ENCODE measurements around the gene CDK5R2. TPM values are rescaled to one million over a fixed set of nuclear protein-coding genes. Genes with fewer than 3 reads are reported as not detected.

Gene CDK5R2
- total and polyA plus RNA-seq, 2 of the 13 experiments (the other 11 are each of a cell fraction or from before 2014, with no cell fraction given): not detected

DNA sequence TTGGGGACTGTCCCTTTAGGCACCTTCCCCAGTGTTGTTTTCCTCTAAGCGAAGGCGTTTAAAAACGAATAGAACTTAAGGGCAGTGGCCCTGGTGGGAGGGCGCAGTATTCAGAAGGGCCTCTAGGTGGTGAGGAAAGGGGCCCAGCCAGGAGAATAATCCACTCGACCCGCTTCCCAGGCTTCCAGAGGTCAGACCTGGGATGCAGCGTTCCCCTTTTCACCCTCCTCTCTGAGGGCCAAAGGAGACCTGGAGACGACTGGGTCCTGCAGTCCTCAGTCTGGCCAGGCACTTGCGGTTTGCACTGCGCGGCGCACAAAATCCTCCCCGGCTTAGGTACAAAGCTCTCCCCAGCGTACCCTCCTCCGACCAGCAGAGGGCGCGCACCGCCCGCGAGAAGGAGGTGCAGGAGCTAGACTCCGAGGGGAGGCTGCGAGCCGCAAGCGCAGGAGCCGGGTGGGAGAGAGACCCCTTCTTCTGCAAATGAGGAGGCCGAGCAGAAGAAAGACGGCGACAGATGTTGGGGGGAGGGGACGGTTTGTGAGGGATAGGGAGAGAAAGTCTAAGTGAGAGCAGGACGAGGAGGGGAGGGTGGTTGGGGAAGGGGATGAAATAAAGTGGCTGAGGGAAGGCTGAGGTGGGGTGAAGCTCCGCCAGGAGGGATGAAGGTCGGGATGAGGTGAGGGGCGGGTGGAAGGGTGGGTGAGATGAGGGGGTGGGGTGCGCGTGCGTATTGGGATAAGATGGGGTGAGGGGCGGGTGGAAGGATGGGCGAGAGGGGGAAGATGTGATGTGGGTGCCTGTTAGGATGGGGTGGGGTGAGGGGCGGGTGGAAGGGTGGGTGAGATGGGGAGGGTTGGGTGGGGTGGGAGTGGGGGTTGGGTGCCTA, 20.6 kb downstream of the CDK5R2 start (continued):
- TF ChIP-seq STAT6 (CRISPR knock-in tag; IDR thresholded peaks at IDR 0.05; ENCODE audit: borderline replicate concordance) (no peak), SIX1 (CRISPR knock-in tag; IDR thresholded peaks at IDR 0.05; ENCODE audit: borderline replicate concordance) (no peak), ZNF441 (CRISPR knock-in tag; IDR thresholded peaks at IDR 0.05; ENCODE audit: borderline replicate concordance) (peak; percentile 95), MED8 (CRISPR knock-in tag; IDR thresholded peaks at IDR 0.05; ENCODE audit: insufficient replicate concordance) (no peak), ZBTB4 (CRISPR knock-in tag; IDR thresholded peaks at IDR 0.05; ENCODE audit: borderline replicate concordance) (peak; percentile 60; the same call in 1 of the 2 replicates), ZNF800 (CRISPR knock-in tag; IDR thresholded peaks at IDR 0.05) (peak; percentile 98), ZNF615 (CRISPR knock-in tag; IDR thresholded peaks at IDR 0.05; ENCODE audit: borderline replicate concordance) (no peak)
- TF ChIP-seq, protein P1, sequence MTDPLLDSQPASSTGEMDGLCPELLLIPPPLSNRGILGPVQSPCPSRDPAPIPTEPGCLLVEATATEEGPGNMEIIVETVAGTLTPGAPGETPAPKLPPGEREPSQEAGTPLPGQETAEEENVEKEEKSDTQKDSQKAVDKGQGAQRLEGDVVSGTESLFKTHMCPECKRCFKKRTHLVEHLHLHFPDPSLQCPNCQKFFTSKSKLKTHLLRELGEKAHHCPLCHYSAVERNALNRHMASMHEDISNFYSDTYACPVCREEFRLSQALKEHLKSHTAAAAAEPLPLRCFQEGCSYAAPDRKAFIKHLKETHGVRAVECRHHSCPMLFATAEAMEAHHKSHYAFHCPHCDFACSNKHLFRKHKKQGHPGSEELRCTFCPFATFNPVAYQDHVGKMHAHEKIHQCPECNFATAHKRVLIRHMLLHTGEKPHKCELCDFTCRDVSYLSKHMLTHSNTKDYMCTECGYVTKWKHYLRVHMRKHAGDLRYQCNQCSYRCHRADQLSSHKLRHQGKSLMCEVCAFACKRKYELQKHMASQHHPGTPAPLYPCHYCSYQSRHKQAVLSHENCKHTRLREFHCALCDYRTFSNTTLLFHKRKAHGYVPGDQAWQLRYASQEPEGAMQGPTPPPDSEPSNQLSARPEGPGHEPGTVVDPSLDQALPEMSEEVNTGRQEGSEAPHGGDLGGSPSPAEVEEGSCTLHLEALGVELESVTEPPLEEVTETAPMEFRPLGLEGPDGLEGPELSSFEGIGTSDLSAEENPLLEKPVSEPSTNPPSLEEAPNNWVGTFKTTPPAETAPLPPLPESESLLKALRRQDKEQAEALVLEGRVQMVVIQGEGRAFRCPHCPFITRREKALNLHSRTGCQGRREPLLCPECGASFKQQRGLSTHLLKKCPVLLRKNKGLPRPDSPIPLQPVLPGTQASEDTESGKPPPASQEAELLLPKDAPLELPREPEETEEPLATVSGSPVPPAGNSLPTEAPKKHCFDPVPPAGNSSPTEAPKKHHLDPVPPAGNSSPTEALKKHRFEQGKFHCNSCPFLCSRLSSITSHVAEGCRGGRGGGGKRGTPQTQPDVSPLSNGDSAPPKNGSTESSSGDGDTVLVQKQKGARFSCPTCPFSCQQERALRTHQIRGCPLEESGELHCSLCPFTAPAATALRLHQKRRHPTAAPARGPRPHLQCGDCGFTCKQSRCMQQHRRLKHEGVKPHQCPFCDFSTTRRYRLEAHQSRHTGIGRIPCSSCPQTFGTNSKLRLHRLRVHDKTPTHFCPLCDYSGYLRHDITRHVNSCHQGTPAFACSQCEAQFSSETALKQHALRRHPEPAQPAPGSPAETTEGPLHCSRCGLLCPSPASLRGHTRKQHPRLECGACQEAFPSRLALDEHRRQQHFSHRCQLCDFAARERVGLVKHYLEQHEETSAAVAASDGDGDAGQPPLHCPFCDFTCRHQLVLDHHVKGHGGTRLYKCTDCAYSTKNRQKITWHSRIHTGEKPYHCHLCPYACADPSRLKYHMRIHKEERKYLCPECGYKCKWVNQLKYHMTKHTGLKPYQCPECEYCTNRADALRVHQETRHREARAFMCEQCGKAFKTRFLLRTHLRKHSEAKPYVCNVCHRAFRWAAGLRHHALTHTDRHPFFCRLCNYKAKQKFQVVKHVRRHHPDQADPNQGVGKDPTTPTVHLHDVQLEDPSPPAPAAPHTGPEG (CRISPR knock-in tag; IDR thresholded peaks at IDR 0.05): 0 out of 2 replicates have a peak, but pooled peaks have one; percentile 40
- TF ChIP-seq, protein P2, sequence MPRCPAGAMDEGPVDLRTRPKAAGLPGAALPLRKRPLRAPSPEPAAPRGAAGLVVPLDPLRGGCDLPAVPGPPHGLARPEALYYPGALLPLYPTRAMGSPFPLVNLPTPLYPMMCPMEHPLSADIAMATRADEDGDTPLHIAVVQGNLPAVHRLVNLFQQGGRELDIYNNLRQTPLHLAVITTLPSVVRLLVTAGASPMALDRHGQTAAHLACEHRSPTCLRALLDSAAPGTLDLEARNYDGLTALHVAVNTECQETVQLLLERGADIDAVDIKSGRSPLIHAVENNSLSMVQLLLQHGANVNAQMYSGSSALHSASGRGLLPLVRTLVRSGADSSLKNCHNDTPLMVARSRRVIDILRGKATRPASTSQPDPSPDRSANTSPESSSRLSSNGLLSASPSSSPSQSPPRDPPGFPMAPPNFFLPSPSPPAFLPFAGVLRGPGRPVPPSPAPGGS (CRISPR knock-in tag; IDR thresholded peaks at IDR 0.05): peak; percentile 56; the same call in 1 of the 2 replicates
